Panc1 (cell line): Measurements from ENCODE around the gene INTS1. TPM values are rescaled to one million over a fixed set of nuclear protein-coding genes. Genes with fewer than 3 reads are reported as not detected.

Source experiments
- ATAC-seq: fragments of 200-7000 bp; cut with Tn5 transposase; 2 replicates; pipeline ENCODE4 v1.9.1; 2020; ENCODE audit warnings: mild to moderate bottlenecking, moderate library complexity
- BruUV-seq: library from RNA; stranded (reverse); fragments of 400-500 nt; replicated peaks from 2 replicates; lab custom pipeline; 2021; lab: Mats Ljungman, UMichigan
- CTCF ChIA-PET: fragments of 300-600 bp; sonication (Branson Sonifier 250); formaldehyde crosslinking; loops from one replicate; lab custom pipeline; 2022; ENCODE audit warnings: antibody characterized with exemption; lab: Charles Lee
- POLR2A ChIA-PET: fragments of 300-600 bp; sonication (Branson Sonifier 250); formaldehyde crosslinking; loops from one replicate; lab custom pipeline; 2022; ENCODE audit warnings: antibody characterized with exemption; lab: Charles Lee
- DNase-seq: peaks from one replicate; pipeline ENCODE4 v3.0.0-alpha.2; 2010; ENCODE audit warnings: low read depth, low spot score
- H3K27ac ChIP-seq: 2 replicates; pipeline ENCODE4 v1.5.1; 2011; ENCODE audit warnings: mild to moderate bottlenecking, low read length, inconsistent platforms
- H3K27me3 ChIP-seq: fragments of 200-500 bp; sonication (Bioruptor generic); 2 replicates; pipeline ENCODE4 v1.6.0; 2014; ENCODE audit warnings: low read length, inconsistent platforms; ENCODE audit not compliant: control insufficient read depth, insufficient read depth
- H3K36me3 ChIP-seq: fragments of 200-500 bp; sonication (Bioruptor generic); 2 replicates; pipeline ENCODE4 v1.5.1; 2014; ENCODE audit warnings: inconsistent platforms, mild to moderate bottlenecking, low read length, moderate library complexity; ENCODE audit not compliant: control insufficient read depth, insufficient read depth
- H3K4me1 ChIP-seq: 2 replicates; pipeline ENCODE4 v1.5.1; 2011; ENCODE audit warnings: inconsistent platforms, mild to moderate bottlenecking, low read length, moderate library complexity; ENCODE audit not compliant: control insufficient read depth, insufficient read depth
- H3K4me3 ChIP-seq, 2 experiments: 2 replicates each; pipeline ENCODE4 v1.5.1; 2011 to 2012; ENCODE audit warnings: low read depth in 2 of 2, low read length in 2 of 2, mild to moderate bottlenecking in 2 of 2, inconsistent platforms in 1 of 2, moderate library complexity in 1 of 2
- H3K9me3 ChIP-seq: fragments of 200-500 bp; sonication (Bioruptor generic); 2 replicates; pipeline ENCODE4 v1.5.1; 2014; ENCODE audit warnings: low read depth, mild to moderate bottlenecking, inconsistent platforms, low read length, moderate library complexity; ENCODE audit not compliant: control insufficient read depth, insufficient read depth
- POLR2AphosphoS5 ChIP-seq: IDR thresholded peaks from 2 replicates; pipeline ENCODE4 v1.6.1; 2012; ENCODE audit warnings: mild to moderate bottlenecking, low read depth, low read length, moderate library complexity
- SIN3A ChIP-seq: IDR thresholded peaks from 2 replicates; pipeline ENCODE4 v1.6.1; 2012; ENCODE audit warnings: low read depth, mild to moderate bottlenecking, low read length, moderate library complexity, borderline replicate concordance; ENCODE audit not compliant: insufficient read depth
- TCF7L2 ChIP-seq: IDR thresholded peaks from 2 replicates; pipeline ENCODE4 v1.6.1; 2011; ENCODE audit warnings: mild to moderate bottlenecking, low read depth, low read length, inconsistent platforms
- in situ Hi-C: cut with HindIII; loops from 2 replicates; pipeline ENCODE4 v1.10.0; 2016; ENCODE audit warnings: low sequenced_read_pairs, low pct_unique_long_range_greater_than_20kb
- intact Hi-C: fragments of 100-400 bp; cut with micrococcal nuclease; formaldehyde crosslinking; loops from one replicate; pipeline ENCODE4 v1.10.0; 2022; ENCODE audit not compliant: unreplicated experiment
- total RNA-seq: library from RNA; stranded (reverse); gene quantifications from one replicate; pipeline ENCODE4 v1.2.1, GENCODE V29; 2021; ENCODE audit not compliant: unreplicated experiment
- TF ChIP-seq, protein P1 (sequence below): fragments of 450-650 bp; IDR thresholded peaks from 2 replicates; pipeline ENCODE4 v1.5.1; 2017; ENCODE audit warnings: mild to moderate bottlenecking
- TF ChIP-seq, protein P2 (sequence below), 2 experiments: IDR thresholded peaks; 2 replicates each; pipeline ENCODE4 v1.6.1; 2011 to 2012; ENCODE audit warnings: low read depth in 2 of 2, control low read depth in 1 of 2, low read length in 1 of 2, mild to moderate bottlenecking in 1 of 2, moderate library complexity in 1 of 2; ENCODE audit not compliant: insufficient read depth in 1 of 2

The INTS1 gene
- total RNA-seq, 1 experiment from 2014 or later, result 173 TPM

DNA sequence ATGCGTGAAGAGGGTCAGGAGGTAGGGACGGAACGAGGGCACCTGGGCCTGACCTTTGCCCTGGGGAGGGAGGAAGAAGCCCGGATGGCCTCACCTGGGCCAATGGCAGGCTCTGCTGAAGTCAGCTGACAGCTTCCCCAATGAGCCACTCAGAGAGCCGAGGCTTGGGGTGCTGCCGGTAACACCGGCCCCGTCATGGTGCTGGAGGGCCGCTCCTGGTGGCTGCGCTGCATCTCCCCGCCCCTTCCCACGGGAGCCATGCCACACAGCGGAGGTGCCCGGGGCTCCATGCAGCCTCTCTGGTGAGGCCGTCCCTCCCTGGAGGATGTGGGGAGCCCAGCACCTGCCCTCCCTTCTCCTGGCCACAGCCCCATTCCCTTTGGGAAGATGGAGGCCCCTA, 27.3 kb downstream of the INTS1 start:
- in situ Hi-C loops (no loop called here), intact Hi-C loops (no loop called here)
- H3K4me1 ChIP-seq, result no peaks in the 10 kb centered on the region
- no peak overlapping the region for H3K27ac ChIP-seq
- H3K36me3 ChIP-seq, result peaks cover 3% of the 10 kb centered on the region
- no peak for TF ChIP-seq SIN3A
- no peak for TF ChIP-seq POLR2AphosphoS5
- TF ChIP-seq, protein P1, sequence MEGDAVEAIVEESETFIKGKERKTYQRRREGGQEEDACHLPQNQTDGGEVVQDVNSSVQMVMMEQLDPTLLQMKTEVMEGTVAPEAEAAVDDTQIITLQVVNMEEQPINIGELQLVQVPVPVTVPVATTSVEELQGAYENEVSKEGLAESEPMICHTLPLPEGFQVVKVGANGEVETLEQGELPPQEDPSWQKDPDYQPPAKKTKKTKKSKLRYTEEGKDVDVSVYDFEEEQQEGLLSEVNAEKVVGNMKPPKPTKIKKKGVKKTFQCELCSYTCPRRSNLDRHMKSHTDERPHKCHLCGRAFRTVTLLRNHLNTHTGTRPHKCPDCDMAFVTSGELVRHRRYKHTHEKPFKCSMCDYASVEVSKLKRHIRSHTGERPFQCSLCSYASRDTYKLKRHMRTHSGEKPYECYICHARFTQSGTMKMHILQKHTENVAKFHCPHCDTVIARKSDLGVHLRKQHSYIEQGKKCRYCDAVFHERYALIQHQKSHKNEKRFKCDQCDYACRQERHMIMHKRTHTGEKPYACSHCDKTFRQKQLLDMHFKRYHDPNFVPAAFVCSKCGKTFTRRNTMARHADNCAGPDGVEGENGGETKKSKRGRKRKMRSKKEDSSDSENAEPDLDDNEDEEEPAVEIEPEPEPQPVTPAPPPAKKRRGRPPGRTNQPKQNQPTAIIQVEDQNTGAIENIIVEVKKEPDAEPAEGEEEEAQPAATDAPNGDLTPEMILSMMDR, result no peak
- TF ChIP-seq, protein P2, sequence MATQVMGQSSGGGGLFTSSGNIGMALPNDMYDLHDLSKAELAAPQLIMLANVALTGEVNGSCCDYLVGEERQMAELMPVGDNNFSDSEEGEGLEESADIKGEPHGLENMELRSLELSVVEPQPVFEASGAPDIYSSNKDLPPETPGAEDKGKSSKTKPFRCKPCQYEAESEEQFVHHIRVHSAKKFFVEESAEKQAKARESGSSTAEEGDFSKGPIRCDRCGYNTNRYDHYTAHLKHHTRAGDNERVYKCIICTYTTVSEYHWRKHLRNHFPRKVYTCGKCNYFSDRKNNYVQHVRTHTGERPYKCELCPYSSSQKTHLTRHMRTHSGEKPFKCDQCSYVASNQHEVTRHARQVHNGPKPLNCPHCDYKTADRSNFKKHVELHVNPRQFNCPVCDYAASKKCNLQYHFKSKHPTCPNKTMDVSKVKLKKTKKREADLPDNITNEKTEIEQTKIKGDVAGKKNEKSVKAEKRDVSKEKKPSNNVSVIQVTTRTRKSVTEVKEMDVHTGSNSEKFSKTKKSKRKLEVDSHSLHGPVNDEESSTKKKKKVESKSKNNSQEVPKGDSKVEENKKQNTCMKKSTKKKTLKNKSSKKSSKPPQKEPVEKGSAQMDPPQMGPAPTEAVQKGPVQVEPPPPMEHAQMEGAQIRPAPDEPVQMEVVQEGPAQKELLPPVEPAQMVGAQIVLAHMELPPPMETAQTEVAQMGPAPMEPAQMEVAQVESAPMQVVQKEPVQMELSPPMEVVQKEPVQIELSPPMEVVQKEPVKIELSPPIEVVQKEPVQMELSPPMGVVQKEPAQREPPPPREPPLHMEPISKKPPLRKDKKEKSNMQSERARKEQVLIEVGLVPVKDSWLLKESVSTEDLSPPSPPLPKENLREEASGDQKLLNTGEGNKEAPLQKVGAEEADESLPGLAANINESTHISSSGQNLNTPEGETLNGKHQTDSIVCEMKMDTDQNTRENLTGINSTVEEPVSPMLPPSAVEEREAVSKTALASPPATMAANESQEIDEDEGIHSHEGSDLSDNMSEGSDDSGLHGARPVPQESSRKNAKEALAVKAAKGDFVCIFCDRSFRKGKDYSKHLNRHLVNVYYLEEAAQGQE (IDR thresholded peaks at IDR 0.05; ENCODE audit: insufficient read depth in 1 of 2, low read depth in 2 of 2, low read length in 1 of 2), result no peak
- no peak for TF ChIP-seq TCF7L2
- ATAC-seq, result no peak
- no TSS peak for BruUV-seq
- H3K27me3 ChIP-seq, result no peaks in the 10 kb centered on the region
- DNase-seq, result no peak
- ChIA-PET POLR2A (no interaction called here), CTCF (no interaction called here)
- H3K4me3 ChIP-seq, result no peak overlapping the region
- no peaks in the 10 kb centered on the region for H3K9me3 ChIP-seq

DNA sequence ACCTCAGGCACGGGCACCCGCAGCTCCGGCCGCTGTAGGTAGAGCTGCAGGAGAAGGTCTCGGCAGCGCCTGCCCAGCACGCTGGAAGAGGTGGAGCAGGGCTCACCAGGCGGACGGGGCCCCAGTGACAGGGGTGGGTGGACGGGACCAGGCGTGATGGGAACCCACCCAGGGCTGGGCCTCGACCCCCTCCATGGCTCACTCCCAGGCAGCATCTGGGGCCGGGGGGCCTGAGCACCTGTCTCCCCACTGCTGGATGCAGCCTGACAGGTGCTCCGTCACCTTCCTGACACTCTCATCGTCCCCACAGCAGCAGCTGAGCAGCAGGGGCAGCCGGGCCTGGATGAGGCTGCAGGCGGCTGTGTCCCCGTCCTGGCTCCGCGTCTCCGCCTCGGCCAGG, 28.2 kb downstream of the INTS1 start:
- H3K4me1 ChIP-seq, result no peaks in the 10 kb centered on the region
- intact Hi-C loops, result no loop called here
- H3K36me3 ChIP-seq, result peaks cover 3% of the 10 kb centered on the region
- in situ Hi-C loops, result no loop called here
- ChIA-PET CTCF (no interaction called here), POLR2A (no interaction called here)
- DNase-seq (no peak), ATAC-seq (no peak)
- BruUV-seq, result no TSS peak
- no peaks in the 10 kb centered on the region for H3K27me3 ChIP-seq
- TF ChIP-seq POLR2AphosphoS5 (no peak), TCF7L2 (no peak), SIN3A (no peak)
- TF ChIP-seq, protein P1, result no peak
- TF ChIP-seq, protein P2 (IDR thresholded peaks at IDR 0.05; ENCODE audit: insufficient read depth in 1 of 2, low read depth in 2 of 2, low read length in 1 of 2), result no peak
- no peak overlapping the region for H3K4me3 ChIP-seq
- no peak overlapping the region for H3K27ac ChIP-seq
- no peaks in the 10 kb centered on the region for H3K9me3 ChIP-seq
